GM12878 (cell line): ENCODE results near the gene DCAF7. TPM values are rescaled to one million over a fixed set of nuclear protein-coding genes. Genes with fewer than 3 reads are reported as not detected.

Source experiments
- ATAC-seq: fragments of 200-7000 bp; cut with Tn5 transposase; 3 replicates; pipeline ENCODE4 v1.9.1; 2020; ENCODE audit warnings: mild to moderate bottlenecking, moderate library complexity
- BruUV-seq: library from RNA; stranded (reverse); fragments of 400-500 nt; replicated peaks from 2 replicates; lab custom pipeline; 2021; lab: Mats Ljungman, UMichigan
- CTCF ChIA-PET: fragments of 300-600 bp; sonication (Branson Sonifier 250); formaldehyde crosslinking; extraction: SDS; loops from one replicate; lab custom pipeline; 2021; ENCODE audit warnings: inconsistent platforms; lab: Yijun Ruan, JAX
- POLR2A ChIA-PET: fragments of 350-600 bp; formaldehyde crosslinking; extraction: SDS; loops from one replicate; lab custom pipeline; 2021; ENCODE audit warnings: inconsistent platforms; lab: Charles Lee
- RAD21 ChIA-PET: fragments of 300-600 bp; sonication (Branson Sonifier 250); formaldehyde crosslinking; loops from one replicate; lab custom pipeline; 2023; ENCODE audit warnings: antibody characterized with exemption; ENCODE audit not compliant: unreplicated experiment; lab: Charles Lee
- SMC1A ChIA-PET: fragments of 300-600 bp; sonication (Branson Sonifier 250); formaldehyde crosslinking; loops from one replicate; lab custom pipeline; 2023; ENCODE audit not compliant: unreplicated experiment, uncharacterized antibody; lab: Charles Lee
- DNase-seq: peaks from one replicate; pipeline ENCODE4 v3.0.0-alpha.2; 2011; ENCODE audit warnings: low read depth, low spot score
- FAIRE-seq: peaks from 3 replicates; lab custom pipeline; 2011; peaks lifted over from hg19 to GRCh38; lab: Jason Lieb, UNC
- H2AFZ ChIP-seq: 2 replicates; pipeline ENCODE4 v1.6.0; 2011; ENCODE audit warnings: low read depth, low read length, control low read depth; ENCODE audit not compliant: control insufficient read depth
- H3K27ac ChIP-seq: 2 replicates; pipeline ENCODE4 v1.5.1; 2011; ENCODE audit warnings: control low read depth; ENCODE audit not compliant: control insufficient read depth, insufficient read depth
- H3K27me3 ChIP-seq, 2 experiments: replicated peaks in 1 of 2; 2 replicates each; pipeline versions ENCODE4 v1.6.0 to v1.6.1; 2011; ENCODE audit warnings: low read length in 1 of 2; ENCODE audit not compliant: control insufficient read depth in 2 of 2, insufficient read depth in 2 of 2
- H3K36me3 ChIP-seq, 2 experiments: 2 replicates each; pipeline ENCODE4 v1.5.1; 2011; ENCODE audit warnings: low read length in 1 of 2; ENCODE audit not compliant: control insufficient read depth in 2 of 2, insufficient read depth in 2 of 2
- H3K4me1 ChIP-seq: 2 replicates; pipeline ENCODE4 v1.6.1; 2011; ENCODE audit warnings: mild to moderate bottlenecking, low read length, moderate library complexity, mixed read lengths; ENCODE audit not compliant: control insufficient read depth, insufficient read depth
- H3K4me2 ChIP-seq: 2 replicates; pipeline ENCODE4 v1.6.0; 2011; ENCODE audit warnings: control low read depth; ENCODE audit not compliant: control insufficient read depth, insufficient read depth
- H3K4me3 ChIP-seq: fragments of 200-600 bp; sonication (generic); 2 replicates; pipeline ENCODE4 v1.5.1; 2016
- H3K79me2 ChIP-seq: 2 replicates; pipeline ENCODE4 v1.6.0; 2011; ENCODE audit warnings: low read length; ENCODE audit not compliant: control insufficient read depth, insufficient read depth
- H3K9ac ChIP-seq: 2 replicates; pipeline ENCODE4 v1.8.0; 2011; ENCODE audit warnings: low read length, control low read depth, mixed read lengths; ENCODE audit not compliant: control insufficient read depth, insufficient read depth
- H3K9me3 ChIP-seq: replicated peaks from 3 replicates; pipeline ENCODE4 v1.5.1; 2011; ENCODE audit warnings: mild to moderate bottlenecking, low read length; ENCODE audit not compliant: control insufficient read depth, insufficient read depth
- H4K20me1 ChIP-seq: 2 replicates; pipeline ENCODE4 v1.6.0; 2011; ENCODE audit not compliant: control insufficient read depth, insufficient read depth
- CBX5 ChIP-seq: sonication (generic); IDR thresholded peaks from 2 replicates; pipeline ENCODE4 v1.6.1; 2016; ENCODE audit warnings: low read depth, moderate library complexity, mild to moderate bottlenecking, inconsistent platforms
- EED ChIP-seq: sonication (generic); IDR thresholded peaks from 2 replicates; pipeline ENCODE4 v1.6.1; 2016; ENCODE audit warnings: antibody characterized with exemption, low read depth
- LARP7 ChIP-seq: fragments of 450-650 bp; IDR thresholded peaks from 2 replicates; pipeline ENCODE4 v1.6.1; 2017; ENCODE audit warnings: mild to moderate bottlenecking
- NFXL1 ChIP-seq: fragments of 450-650 bp; IDR thresholded peaks from 2 replicates; pipeline ENCODE4 v1.6.1; 2017; ENCODE audit warnings: antibody characterized with exemption, mild to moderate bottlenecking, borderline replicate concordance
- RBBP5 ChIP-seq: fragments of 200-600 bp; sonication (generic); conservative IDR thresholded peaks from 2 replicates; pipeline ENCODE4 v1.6.1; 2016
- RELA ChIP-seq: fragments of 450-650 bp; IDR thresholded peaks from 2 replicates; pipeline ENCODE4 v1.8.0; 2014; ENCODE audit warnings: borderline replicate concordance; ENCODE audit not compliant: partially characterized antibody
- SMAD1 ChIP-seq: fragments of 450-650 bp; IDR thresholded peaks from 2 replicates; pipeline ENCODE4 v1.6.1; 2018; ENCODE audit warnings: mild to moderate bottlenecking, low read depth; ENCODE audit not compliant: partially characterized antibody
- STAT1 ChIP-seq: fragments of 450-650 bp; conservative IDR thresholded peaks from 2 replicates; pipeline ENCODE4 v1.6.1; 2014; ENCODE audit warnings: antibody characterized with exemption, mild to moderate bottlenecking
- TCF3 ChIP-seq: IDR thresholded peaks from 2 replicates; pipeline ENCODE4 v1.6.1; 2012; ENCODE audit warnings: low read depth, mild to moderate bottlenecking, low read length, borderline replicate concordance; ENCODE audit not compliant: insufficient read depth
- WGBS: methylation state at CpG from one replicate; pipeline ENCODE4 v1.1.6; 2016; ENCODE audit warnings: low lambda C conversion rate; ENCODE audit not compliant: insufficient replicate concordance, insufficient coverage; ENCODE audit errors: missing lambda C conversion rate; 5-methylcytosine and 5-hydroxymethylcytosine counted together
- in situ Hi-C: fragments of 300-500 bp; cut with MboI; formaldehyde crosslinking; loops from 9 replicates; pipeline ENCODE4 v1.14.3; 2018; ENCODE audit warnings: mixed read lengths
- intact Hi-C: fragments of 100-400 bp; cut with micrococcal nuclease; formaldehyde crosslinking; loops from one replicate; pipeline ENCODE4 v1.14.2; 2022; ENCODE audit not compliant: unreplicated experiment
- polyA plus RNA-seq, 11 experiments: library from polyadenylated mRNA; depleted of rRNA in 4 of 11; unstranded in 6 of 11; stranded (reverse) in 5 of 11; fragments of >200 nt; fragmentation: Nextera tagmentation in 4 of 11; fragmentation: Illumina TruSeq in 1 of 11; extraction: Ambion mirVana in 4 of 11; extraction: Trizol in 1 of 11; gene quantifications; 1 replicate in 1 of 11; 2 replicates in 10 of 11; pipeline versions ENCODE4 v1.2.1 to v1.2.3, GENCODE V29; 2011 to 2016; ENCODE audit warnings: inconsistent platforms in 2 of 11, missing spikeins in 2 of 11, low read depth in 1 of 11
- total RNA-seq, 4 experiments: library from RNA; depleted of rRNA in 3 of 4; stranded (reverse); fragments of >200 nt in 3 of 4; fragmentation: Illumina TruSeq in 1 of 4; extraction: Trizol in 1 of 4; gene quantifications; 2 replicates each; pipeline versions ENCODE4 v1.2.1 to v1.2.3, GENCODE V29; 2013 to 2021
- TF ChIP-seq, protein P1 (sequence below): fragments of 150-350 bp; IDR thresholded peaks from 2 replicates; pipeline ENCODE4 v1.6.1; 2016; ENCODE audit warnings: low read depth, low read length
- TF ChIP-seq, protein P2 (sequence below): IDR thresholded peaks from 2 replicates; pipeline ENCODE4 v1.6.1; 2011; ENCODE audit warnings: low read depth, mild to moderate bottlenecking, low read length, moderate library complexity, borderline replicate concordance; ENCODE audit errors: extremely low read depth
- TF ChIP-seq, protein P3 (sequence below): fragments of 450-650 bp; IDR thresholded peaks from 2 replicates; pipeline ENCODE4 v1.6.1; 2017; ENCODE audit warnings: mild to moderate bottlenecking, moderate library complexity
- TF ChIP-seq, protein P4 (sequence below): fragments of 450-650 bp; IDR thresholded peaks from 2 replicates; pipeline ENCODE4 v1.6.1; 2017; ENCODE audit warnings: mild to moderate bottlenecking
- TF ChIP-seq, protein P5 (sequence below): IDR thresholded peaks from 2 replicates; pipeline ENCODE4 v1.6.1; 2011; ENCODE audit warnings: borderline replicate concordance, low read depth, mild to moderate bottlenecking, moderate library complexity, mixed read lengths, low read length; ENCODE audit not compliant: insufficient read depth; ENCODE audit errors: extremely low read length

Gene DCAF7
- total and polyA plus RNA-seq, 10 of the 15 experiments (the other 5 are each of a cell fraction or from before 2014, with no cell fraction given) = 27.0 to 103 (median 54.5) TPM

DNA sequence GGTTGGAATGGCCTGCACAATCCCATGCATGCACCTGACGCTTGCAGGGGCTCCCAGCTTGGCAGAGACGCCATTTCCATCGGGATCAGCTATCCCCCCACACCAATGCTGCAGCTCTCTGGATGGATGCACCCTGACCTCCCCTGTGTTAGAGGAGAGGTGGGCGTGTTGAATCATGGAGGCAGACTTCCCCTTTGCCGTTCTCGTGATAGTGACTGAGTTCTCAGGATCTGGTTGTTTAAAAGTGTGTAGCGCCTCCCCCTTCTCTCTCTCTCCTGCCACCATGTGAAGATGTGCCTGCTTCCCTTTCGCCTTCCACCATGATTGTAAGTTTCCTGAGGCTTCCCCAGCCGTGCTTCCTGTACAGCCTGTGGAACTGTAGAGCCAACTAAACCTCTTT lies 44.9 kb upstream of the DCAF7 start:
- H3K9me3 ChIP-seq = no peaks in the 10 kb centered on the region; the same call in 2 of the 3 replicates
- H3K79me2 ChIP-seq = no peaks in the 10 kb centered on the region
- H3K27ac ChIP-seq = no peak overlapping the region
- H3K4me2 ChIP-seq = no peak overlapping the region
- H2AFZ ChIP-seq = no peak overlapping the region
- CTCF ChIA-PET = interaction anchor here (1.1 kb wide), 2 partner anchors 26 to 80 kb away, joined by 3 read pairs; no protein-coding TSS in a partner anchor
- peaks cover 0 to 2% of the 10 kb centered on the region in 2 experiments; a peak in 1 of 4 replicates for H3K27me3 ChIP-seq
- no peaks in the 10 kb centered on the region for H3K4me1 ChIP-seq
- in situ Hi-C loops = no loop called here
- H4K20me1 ChIP-seq = no peaks in the 10 kb centered on the region
- POLR2A ChIA-PET = no interaction called here
- no peak for FAIRE-seq
- no peaks in the 10 kb centered on the region for H3K36me3 ChIP-seq
- intact Hi-C loops = no loop called here
- SMC1A ChIA-PET = no interaction called here
- BruUV-seq = no TSS peak
- DNase-seq = no peak
- H3K9ac ChIP-seq = no peak overlapping the region
- 37% methylated on average over 9 of the region's 9 CpGs for WGBS
- RAD21 ChIA-PET = no interaction called here
- no peak for ATAC-seq
- no peak overlapping the region for H3K4me3 ChIP-seq
- TF ChIP-seq LARP7 (no peak), NFXL1 (no peak), RELA (no peak), CBX5 (no peak), STAT1 (no peak), SMAD1 (no peak), EED (no peak), RBBP5 (no peak), TCF3 (no peak)
- TF ChIP-seq, protein P1, sequence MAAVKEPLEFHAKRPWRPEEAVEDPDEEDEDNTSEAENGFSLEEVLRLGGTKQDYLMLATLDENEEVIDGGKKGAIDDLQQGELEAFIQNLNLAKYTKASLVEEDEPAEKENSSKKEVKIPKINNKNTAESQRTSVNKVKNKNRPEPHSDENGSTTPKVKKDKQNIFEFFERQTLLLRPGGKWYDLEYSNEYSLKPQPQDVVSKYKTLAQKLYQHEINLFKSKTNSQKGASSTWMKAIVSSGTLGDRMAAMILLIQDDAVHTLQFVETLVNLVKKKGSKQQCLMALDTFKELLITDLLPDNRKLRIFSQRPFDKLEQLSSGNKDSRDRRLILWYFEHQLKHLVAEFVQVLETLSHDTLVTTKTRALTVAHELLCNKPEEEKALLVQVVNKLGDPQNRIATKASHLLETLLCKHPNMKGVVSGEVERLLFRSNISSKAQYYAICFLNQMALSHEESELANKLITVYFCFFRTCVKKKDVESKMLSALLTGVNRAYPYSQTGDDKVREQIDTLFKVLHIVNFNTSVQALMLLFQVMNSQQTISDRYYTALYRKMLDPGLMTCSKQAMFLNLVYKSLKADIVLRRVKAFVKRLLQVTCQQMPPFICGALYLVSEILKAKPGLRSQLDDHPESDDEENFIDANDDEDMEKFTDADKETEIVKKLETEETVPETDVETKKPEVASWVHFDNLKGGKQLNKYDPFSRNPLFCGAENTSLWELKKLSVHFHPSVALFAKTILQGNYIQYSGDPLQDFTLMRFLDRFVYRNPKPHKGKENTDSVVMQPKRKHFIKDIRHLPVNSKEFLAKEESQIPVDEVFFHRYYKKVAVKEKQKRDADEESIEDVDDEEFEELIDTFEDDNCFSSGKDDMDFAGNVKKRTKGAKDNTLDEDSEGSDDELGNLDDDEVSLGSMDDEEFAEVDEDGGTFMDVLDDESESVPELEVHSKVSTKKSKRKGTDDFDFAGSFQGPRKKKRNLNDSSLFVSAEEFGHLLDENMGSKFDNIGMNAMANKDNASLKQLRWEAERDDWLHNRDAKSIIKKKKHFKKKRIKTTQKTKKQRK = no peak
- TF ChIP-seq, protein P2, sequence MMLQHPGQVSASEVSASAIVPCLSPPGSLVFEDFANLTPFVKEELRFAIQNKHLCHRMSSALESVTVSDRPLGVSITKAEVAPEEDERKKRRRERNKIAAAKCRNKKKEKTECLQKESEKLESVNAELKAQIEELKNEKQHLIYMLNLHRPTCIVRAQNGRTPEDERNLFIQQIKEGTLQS = no peak
- TF ChIP-seq, protein P3, sequence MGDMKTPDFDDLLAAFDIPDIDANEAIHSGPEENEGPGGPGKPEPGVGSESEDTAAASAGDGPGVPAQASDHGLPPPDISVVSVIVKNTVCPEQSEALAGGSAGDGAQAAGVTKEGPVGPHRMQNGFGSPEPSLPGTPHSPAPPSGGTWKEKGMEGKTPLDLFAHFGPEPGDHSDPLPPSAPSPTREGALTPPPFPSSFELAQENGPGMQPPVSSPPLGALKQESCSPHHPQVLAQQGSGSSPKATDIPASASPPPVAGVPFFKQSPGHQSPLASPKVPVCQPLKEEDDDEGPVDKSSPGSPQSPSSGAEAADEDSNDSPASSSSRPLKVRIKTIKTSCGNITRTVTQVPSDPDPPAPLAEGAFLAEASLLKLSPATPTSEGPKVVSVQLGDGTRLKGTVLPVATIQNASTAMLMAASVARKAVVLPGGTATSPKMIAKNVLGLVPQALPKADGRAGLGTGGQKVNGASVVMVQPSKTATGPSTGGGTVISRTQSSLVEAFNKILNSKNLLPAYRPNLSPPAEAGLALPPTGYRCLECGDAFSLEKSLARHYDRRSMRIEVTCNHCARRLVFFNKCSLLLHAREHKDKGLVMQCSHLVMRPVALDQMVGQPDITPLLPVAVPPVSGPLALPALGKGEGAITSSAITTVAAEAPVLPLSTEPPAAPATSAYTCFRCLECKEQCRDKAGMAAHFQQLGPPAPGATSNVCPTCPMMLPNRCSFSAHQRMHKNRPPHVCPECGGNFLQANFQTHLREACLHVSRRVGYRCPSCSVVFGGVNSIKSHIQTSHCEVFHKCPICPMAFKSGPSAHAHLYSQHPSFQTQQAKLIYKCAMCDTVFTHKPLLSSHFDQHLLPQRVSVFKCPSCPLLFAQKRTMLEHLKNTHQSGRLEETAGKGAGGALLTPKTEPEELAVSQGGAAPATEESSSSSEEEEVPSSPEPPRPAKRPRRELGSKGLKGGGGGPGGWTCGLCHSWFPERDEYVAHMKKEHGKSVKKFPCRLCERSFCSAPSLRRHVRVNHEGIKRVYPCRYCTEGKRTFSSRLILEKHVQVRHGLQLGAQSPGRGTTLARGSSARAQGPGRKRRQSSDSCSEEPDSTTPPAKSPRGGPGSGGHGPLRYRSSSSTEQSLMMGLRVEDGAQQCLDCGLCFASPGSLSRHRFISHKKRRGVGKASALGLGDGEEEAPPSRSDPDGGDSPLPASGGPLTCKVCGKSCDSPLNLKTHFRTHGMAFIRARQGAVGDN = no peak
- TF ChIP-seq, protein P4, sequence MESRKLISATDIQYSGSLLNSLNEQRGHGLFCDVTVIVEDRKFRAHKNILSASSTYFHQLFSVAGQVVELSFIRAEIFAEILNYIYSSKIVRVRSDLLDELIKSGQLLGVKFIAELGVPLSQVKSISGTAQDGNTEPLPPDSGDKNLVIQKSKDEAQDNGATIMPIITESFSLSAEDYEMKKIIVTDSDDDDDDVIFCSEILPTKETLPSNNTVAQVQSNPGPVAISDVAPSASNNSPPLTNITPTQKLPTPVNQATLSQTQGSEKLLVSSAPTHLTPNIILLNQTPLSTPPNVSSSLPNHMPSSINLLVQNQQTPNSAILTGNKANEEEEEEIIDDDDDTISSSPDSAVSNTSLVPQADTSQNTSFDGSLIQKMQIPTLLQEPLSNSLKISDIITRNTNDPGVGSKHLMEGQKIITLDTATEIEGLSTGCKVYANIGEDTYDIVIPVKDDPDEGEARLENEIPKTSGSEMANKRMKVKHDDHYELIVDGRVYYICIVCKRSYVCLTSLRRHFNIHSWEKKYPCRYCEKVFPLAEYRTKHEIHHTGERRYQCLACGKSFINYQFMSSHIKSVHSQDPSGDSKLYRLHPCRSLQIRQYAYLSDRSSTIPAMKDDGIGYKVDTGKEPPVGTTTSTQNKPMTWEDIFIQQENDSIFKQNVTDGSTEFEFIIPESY = no peak
- TF ChIP-seq, protein P5, sequence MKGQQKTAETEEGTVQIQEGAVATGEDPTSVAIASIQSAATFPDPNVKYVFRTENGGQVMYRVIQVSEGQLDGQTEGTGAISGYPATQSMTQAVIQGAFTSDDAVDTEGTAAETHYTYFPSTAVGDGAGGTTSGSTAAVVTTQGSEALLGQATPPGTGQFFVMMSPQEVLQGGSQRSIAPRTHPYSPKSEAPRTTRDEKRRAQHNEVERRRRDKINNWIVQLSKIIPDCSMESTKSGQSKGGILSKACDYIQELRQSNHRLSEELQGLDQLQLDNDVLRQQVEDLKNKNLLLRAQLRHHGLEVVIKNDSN = no peak
